H1 (cell line): ENCODE data around the gene ALKBH7. TPM values are rescaled to one million over a fixed set of nuclear protein-coding genes. Genes with fewer than 3 reads are reported as not detected.

Source experiments
- CTCF ChIA-PET: fragments of 300-600 bp; sonication (Branson Sonifier 250); formaldehyde crosslinking; loops from one replicate; lab custom pipeline; 2021; ENCODE audit not compliant: partially characterized antibody; lab: Charles Lee
- POLR2A ChIA-PET: fragments of 300-600 bp; sonication (Branson Sonifier 250); formaldehyde crosslinking; loops from one replicate; lab custom pipeline; 2021; ENCODE audit warnings: inconsistent platforms; ENCODE audit not compliant: partially characterized antibody; lab: Charles Lee
- DNase-seq, 2 experiments: peaks; one replicate each; pipeline versions ENCODE4 v3.0.0 to v3.0.0-alpha.2; 2010 to 2022; ENCODE audit warnings: low spot score in 2 of 2, low read depth in 1 of 2, mixed read lengths in 1 of 2
- FAIRE-seq: peaks from 2 replicates; lab custom pipeline; 2011; peaks lifted over from hg19 to GRCh38; lab: Jason Lieb, UNC
- H2AFZ ChIP-seq: 2 replicates; pipeline ENCODE4 v1.8.1; 2012; ENCODE audit warnings: low read length, inconsistent platforms
- H2AK5ac ChIP-seq: 2 replicates; pipeline ENCODE4 v1.6.1; 2013; ENCODE audit warnings: low read depth, low read length
- H2BK120ac ChIP-seq: replicated peaks from 2 replicates; pipeline ENCODE3; 2013; ENCODE audit warnings: low read depth, low read length, inconsistent platforms
- H2BK12ac ChIP-seq: 2 replicates; pipeline ENCODE4 v1.6.1; 2013; ENCODE audit warnings: low read depth, low read length
- H2BK15ac ChIP-seq: 2 replicates; pipeline ENCODE4 v1.6.1; 2013; ENCODE audit warnings: low read length
- H2BK20ac ChIP-seq: 2 replicates; pipeline ENCODE4 v1.6.1; 2013; ENCODE audit warnings: low read length
- H2BK5ac ChIP-seq: 2 replicates; pipeline ENCODE4 v1.6.1; 2013; ENCODE audit warnings: low read depth, low read length
- H3K14ac ChIP-seq: 2 replicates; pipeline ENCODE4 v1.6.1; 2013; ENCODE audit warnings: inconsistent platforms; ENCODE audit not compliant: insufficient read length
- H3K18ac ChIP-seq: 2 replicates; pipeline ENCODE4 v1.6.1; 2013; ENCODE audit warnings: low read length; ENCODE audit errors: extremely low read depth
- H3K23ac ChIP-seq: 2 replicates; pipeline ENCODE4 v1.6.1; 2013; ENCODE audit warnings: inconsistent platforms; ENCODE audit not compliant: insufficient read length
- H3K23me2 ChIP-seq: 2 replicates; pipeline ENCODE4 v1.6.1; 2013; ENCODE audit warnings: low read depth, low read length
- H3K27ac ChIP-seq: 2 replicates; pipeline ENCODE4 v1.6.1; 2011; ENCODE audit warnings: low read depth, low read length, inconsistent platforms
- H3K27me3 ChIP-seq, 4 experiments: replicated peaks in 1 of 4; 1 replicate in 1 of 4; 2 replicates in 3 of 4; pipeline versions ENCODE4 v1.6.1 to v1.8.1; 2011 to 2013; ENCODE audit warnings: low read length in 3 of 4, mild to moderate bottlenecking in 3 of 4, inconsistent platforms in 2 of 4, mixed read lengths in 2 of 4, moderate library complexity in 1 of 4; ENCODE audit not compliant: control insufficient read depth in 3 of 4, insufficient read depth in 3 of 4; ENCODE audit errors: extremely low read depth in 1 of 4
- H3K36me3 ChIP-seq, 4 experiments: 2 replicates each; pipeline versions ENCODE4 v1.6.1 to v1.8.1; 2011 to 2013; ENCODE audit warnings: mild to moderate bottlenecking in 4 of 4, low read length in 3 of 4, moderate library complexity in 2 of 4, control low read depth in 1 of 4, inconsistent platforms in 1 of 4; ENCODE audit not compliant: insufficient read depth in 4 of 4, control insufficient read depth in 2 of 4
- H3K4ac ChIP-seq: replicated peaks from 2 replicates; pipeline ENCODE3; 2013; ENCODE audit warnings: low read length, low read depth, mixed read lengths, inconsistent platforms; ENCODE audit not compliant: insufficient read length
- H3K4me1 ChIP-seq, 4 experiments: replicated peaks in 1 of 4; 1 replicate in 1 of 4; 2 replicates in 3 of 4; pipeline versions ENCODE4 v1.6.1 to v1.8.1; 2011 to 2013; ENCODE audit warnings: low read length in 3 of 4, inconsistent platforms in 2 of 4, mixed read lengths in 1 of 4; ENCODE audit not compliant: insufficient read depth in 4 of 4, control insufficient read depth in 3 of 4
- H3K4me2 ChIP-seq, 2 experiments: 2 replicates each; pipeline versions ENCODE4 v1.6.1 to v1.8.1; 2011 to 2013; ENCODE audit warnings: low read depth in 2 of 2, low read length in 2 of 2, control low read depth in 1 of 2, inconsistent platforms in 1 of 2, mild to moderate bottlenecking in 1 of 2; ENCODE audit not compliant: insufficient read depth in 1 of 2
- H3K4me3 ChIP-seq, 4 experiments: fragments of 200-600, 300-600 bp in 1 of 4; sonication (generic), shearing (Covaris generic), sonication (Bioruptor Twin) in 1 of 4; 2 replicates each; pipeline versions ENCODE4 v1.5.1 to v1.8.1; 2011 to 2016; ENCODE audit warnings: low read length in 4 of 4, low read depth in 3 of 4, control low read depth in 2 of 4, inconsistent platforms in 2 of 4, mild to moderate bottlenecking in 2 of 4, mixed read lengths in 1 of 4, moderate library complexity in 1 of 4; ENCODE audit not compliant: insufficient read depth in 2 of 4; ENCODE audit errors: extremely low read depth in 1 of 4
- H3K56ac ChIP-seq: replicated peaks from 2 replicates; pipeline ENCODE3; 2013; ENCODE audit warnings: low read depth, mild to moderate bottlenecking, mixed read lengths, low read length, inconsistent platforms; ENCODE audit not compliant: insufficient read length
- H3K79me1 ChIP-seq: 2 replicates; pipeline ENCODE4 v1.6.1; 2013; ENCODE audit warnings: low read depth, low read length, control low read depth
- H3K79me2 ChIP-seq, 2 experiments: 2 replicates each; pipeline versions ENCODE4 v1.6.1 to v1.8.1; 2012 to 2013; ENCODE audit warnings: low read length in 2 of 2, mild to moderate bottlenecking in 2 of 2, inconsistent platforms in 1 of 2; ENCODE audit not compliant: insufficient read depth in 2 of 2, control insufficient read depth in 1 of 2
- H3K9ac ChIP-seq, 4 experiments: replicated peaks in 1 of 4; 1 replicate in 1 of 4; 2 replicates in 3 of 4; pipeline versions ENCODE4 v1.6.1 to v1.8.1; 2011 to 2013; ENCODE audit warnings: low read depth in 3 of 4, low read length in 3 of 4, control low read depth in 2 of 4, mild to moderate bottlenecking in 2 of 4, moderate library complexity in 2 of 4, inconsistent platforms in 1 of 4; ENCODE audit errors: extremely low read depth in 1 of 4
- H3K9me3 ChIP-seq, 2 experiments: 2 replicates each; pipeline versions ENCODE4 v1.6.1 to v1.8.1; 2012 to 2013; ENCODE audit warnings: mild to moderate bottlenecking in 2 of 2, moderate library complexity in 2 of 2, control low read depth in 1 of 2, inconsistent platforms in 1 of 2, low read depth in 1 of 2, low read length in 1 of 2, mixed read lengths in 1 of 2; ENCODE audit not compliant: insufficient read depth in 2 of 2
- H4K20me1 ChIP-seq, 2 experiments: replicated peaks in 1 of 2; 2 replicates each; pipeline versions ENCODE3 to v1.8.1; 2011 to 2013; ENCODE audit warnings: inconsistent platforms in 2 of 2, low read length in 2 of 2, mild to moderate bottlenecking in 1 of 2; ENCODE audit not compliant: insufficient read depth in 2 of 2, control insufficient read depth in 1 of 2
- H4K5ac ChIP-seq: 2 replicates; pipeline ENCODE4 v1.6.1; 2013; ENCODE audit warnings: low read length, low read depth, mixed read lengths, inconsistent platforms; ENCODE audit not compliant: insufficient read length
- H4K8ac ChIP-seq: 2 replicates; pipeline ENCODE4 v1.8.0; 2013; ENCODE audit warnings: mild to moderate bottlenecking, moderate library complexity, low read length, inconsistent platforms; ENCODE audit not compliant: insufficient read depth; ENCODE audit errors: extremely low read depth
- H4K91ac ChIP-seq: replicated peaks from 2 replicates; pipeline ENCODE3; 2013; ENCODE audit warnings: low read length, mixed read lengths, inconsistent platforms; ENCODE audit not compliant: insufficient read length
- CBX5 ChIP-seq: fragments of 300-800, 300-1000 bp; sonication (generic); IDR thresholded peaks from 2 replicates; pipeline ENCODE4 v1.7.1; 2016; ENCODE audit warnings: antibody characterized with exemption, low read length, low read depth
- HDAC2 ChIP-seq, 2 experiments: fragments of 300-600 bp in 1 of 2; sonication (generic) in 1 of 2; IDR thresholded peaks; 2 replicates each; pipeline ENCODE4 v1.6.1; 2011 to 2012; ENCODE audit warnings: low read depth in 2 of 2, low read length in 2 of 2, mild to moderate bottlenecking in 2 of 2, moderate library complexity in 2 of 2, borderline replicate concordance in 1 of 2, inconsistent platforms in 1 of 2
- KDM5A ChIP-seq: fragments of 200-600 bp; IDR thresholded peaks from 2 replicates; pipeline ENCODE4 v1.7.1; 2012; ENCODE audit warnings: mild to moderate bottlenecking, low read length, inconsistent platforms, mixed read lengths
- RBBP5 ChIP-seq: IDR thresholded peaks from 2 replicates; pipeline ENCODE4 v1.7.1; 2012; ENCODE audit warnings: low read depth, mild to moderate bottlenecking, inconsistent platforms, low read length, moderate library complexity, borderline replicate concordance
- SAP30 ChIP-seq: fragments of 300-600 bp; sonication (generic); IDR thresholded peaks from 2 replicates; pipeline ENCODE4 v1.7.1; 2012; ENCODE audit warnings: low read length, moderate library complexity, mild to moderate bottlenecking, inconsistent platforms; ENCODE audit not compliant: insufficient read depth, insufficient replicate concordance
- SIN3A ChIP-seq, 2 experiments: IDR thresholded peaks in 1 of 2; conservative IDR thresholded peaks in 1 of 2; 2 replicates each; pipeline ENCODE4 v1.6.1; 2011 to 2012; ENCODE audit warnings: low read length in 2 of 2, improper control_type of control experiment in 1 of 2, low read depth in 1 of 2, mild to moderate bottlenecking in 1 of 2
- WGBS, 2 experiments: shearing (Covaris generic) in 1 of 2; methylation state at CpG; one replicate each; pipeline versions ENCODE4 v1.1.6 to v1.1.7; 2013 to 2015; ENCODE audit warnings: low lambda C conversion rate in 2 of 2, mixed read lengths in 2 of 2, inconsistent platforms in 1 of 2, low coverage in 1 of 2, missing lambda C conversion rate in 1 of 2; ENCODE audit not compliant: insufficient replicate concordance in 2 of 2, insufficient coverage in 1 of 2, insufficient read length in 1 of 2; ENCODE audit errors: extremely low coverage in 1 of 2, missing lambda C conversion rate in 1 of 2; 5-methylcytosine and 5-hydroxymethylcytosine counted together
- polyA plus RNA-seq, 7 experiments: library from polyadenylated mRNA; depleted of rRNA in 3 of 7; stranded (reverse) in 5 of 7; unstranded in 2 of 7; fragments of >200 nt in 5 of 7; fragments of 200-250 nt in 2 of 7; gene quantifications; 1 replicate in 5 of 7; 2 replicates in 1 of 7; 4 replicates in 1 of 7; pipeline versions ENCODE4 v1.2.1 to v1.2.3, GENCODE V29; 2011 to 2013; ENCODE audit warnings: missing spikeins in 2 of 7, mixed read lengths in 2 of 7
- total RNA-seq: library from RNA; stranded (reverse); fragmentation: NEBNext Ultra II Directional; extraction: Animal tissue kit (Norgen Biotek cat#: 25700); gene quantifications from 2 replicates; pipeline ENCODE4 v1.2.1, GENCODE V29; 2021

ALKBH7 gene
- total and polyA plus RNA-seq, 2 of the 8 experiments (the other 6 are each of a cell fraction or from before 2014, with no cell fraction given) = 66.3 to 100 TPM

- Histone ChIP-seq H4K5ac (peak overlapping the region; percentile 15), H2BK20ac (no peak overlapping the region), H3K56ac (peak overlapping the region; percentile 77), H3K14ac (no peak overlapping the region), H3K79me2 (peaks cover 34 to 55% of the 10 kb centered on the region in 2 experiments), H3K79me1 (peaks cover 11% of the 10 kb centered on the region), H4K8ac (no peak overlapping the region), H3K23ac (no peak overlapping the region), H3K27me3 (no peaks in the 10 kb centered on the region; a peak in 1 of 7 replicates), H2BK5ac (peak overlapping the region; percentile 71; the same call in 1 of the 2 replicates), H3K36me3 (peaks cover 26 to 37% (median 35%) of the 10 kb centered on the region in 4 experiments), H3K4me1 (peaks cover 0 to 4% (median 0%) of the 10 kb centered on the region in 4 experiments; a peak in 2 of 7 replicates), H3K18ac (peak overlapping the region; percentile 60), H2BK12ac (no peak overlapping the region), H3K4ac (no peak overlapping the region), H2BK15ac (no peak overlapping the region), H4K20me1 (peaks cover 45 to 52% of the 10 kb centered on the region in 2 experiments), H2AK5ac (0 out of 2 replicates have a peak overlapping the region, but pooled peaks have one; percentile 5), H2AFZ (no peak overlapping the region), H3K9me3 (peaks cover 0 to 5% of the 10 kb centered on the region in 2 experiments; a peak in 2 of 4 replicates), H3K23me2 (peaks cover 8% of the 10 kb centered on the region), H2BK120ac (no peak overlapping the region), H3K4me3 (peak overlapping the region; percentile 77 to 100 (median 96)), H3K4me2 (peak overlapping the region; percentile 90 to 95), H3K9ac (peak overlapping the region; percentile 68 to 98 (median 78)), H4K91ac (peak overlapping the region; percentile 73), H3K27ac (peak overlapping the region; percentile 65)
- no peak for TF ChIP-seq KDM5A
- no peak for TF ChIP-seq CBX5
- 0 out of 2 replicates have a peak, but pooled peaks have one; percentile 6 for TF ChIP-seq RBBP5
- TF ChIP-seq HDAC2 (IDR thresholded peaks at IDR 0.05; ENCODE audit: borderline replicate concordance in 1 of 2, low read depth in 2 of 2, low read length in 2 of 2) = no peak; a peak in 1 of 4 replicates
- peak; percentile 17 to 64; a peak in 1 of 4 replicates for TF ChIP-seq SIN3A (conservative IDR thresholded peaks at IDR 0.05 in 1 of 2, IDR thresholded peaks at IDR 0.05 in 1 of 2; ENCODE audit: low read depth in 1 of 2, low read length in 2 of 2)
- peak; percentile 57 for TF ChIP-seq SAP30
- ChIA-PET CTCF (interaction anchor here (1.0 kb wide), 1 partner anchor 47 kb away, joined by 3 read pairs; no protein-coding TSS in a partner anchor), POLR2A (interaction anchor here (0.7 to 4.2 kb wide), 18 partner anchors 9 to 340 kb away, joined by 3 to 26 read pairs (median 3); partner anchors contain the start of gene GTF2F1)
- 13% methylated on average over 16 of the region's 20 CpGs; no CpG with 5 or more reads in 1 of the 2 experiments for WGBS, 2 experiments
- DNase-seq = peak in 1 of 2 experiments; percentile 53
- no peak for FAIRE-seq
Observed at GRCh38 chr19:6423499-6424194, 51.1 kb downstream of the ALKBH7 start.
